ENCODE data around the gene SLCO3A1.

The SLCO3A1 gene

DNA sequence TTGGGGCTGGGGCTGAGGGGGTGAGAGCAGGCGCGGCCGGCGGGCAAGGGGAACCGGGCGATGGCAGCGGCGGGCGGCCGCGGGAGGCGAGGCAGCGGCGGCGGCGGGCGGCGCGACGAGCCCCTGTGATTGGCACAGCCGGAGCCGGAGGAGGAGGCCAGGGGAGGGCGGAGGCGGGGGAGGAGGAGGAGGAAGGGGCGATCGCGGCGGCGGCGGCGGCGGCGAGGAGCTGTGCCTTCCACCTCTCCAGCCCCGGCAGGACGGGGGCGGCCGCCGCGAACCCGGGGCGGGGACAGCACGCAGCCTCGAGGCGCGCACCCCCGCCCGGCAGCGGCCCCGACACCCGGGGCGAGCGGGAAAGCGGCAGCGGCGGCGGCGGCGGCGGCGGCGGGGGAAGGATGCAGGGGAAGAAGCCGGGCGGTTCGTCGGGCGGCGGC is at the start of gene SLCO3A1:
Gene SLCO3A1, plus strand, starts transcription at position 198 of the 437 bp plus-strand sequence.
- peak; percentile 71 to 84 for DNase-seq

DNA sequence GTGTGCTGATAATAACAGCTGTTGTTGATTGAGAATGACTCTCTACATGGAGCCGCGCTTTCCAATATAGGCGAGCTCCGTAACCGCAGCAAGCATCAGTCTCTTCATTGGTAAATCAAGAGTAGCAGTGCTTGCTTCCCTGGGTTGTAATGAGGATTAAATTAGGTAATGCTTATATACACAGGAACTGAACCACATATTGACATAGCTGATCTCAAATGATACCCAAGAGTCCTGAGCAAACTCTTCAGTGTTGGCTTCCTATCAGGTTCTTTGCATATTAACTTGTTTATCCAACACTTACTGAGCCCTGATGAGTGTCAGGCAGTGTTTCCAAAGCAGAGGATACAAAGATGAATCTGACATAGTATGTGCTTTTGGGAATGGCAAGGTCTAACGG is 46.4 kb upstream of the SLCO3A1 start:
- no peak for DNase-seq

DNA sequence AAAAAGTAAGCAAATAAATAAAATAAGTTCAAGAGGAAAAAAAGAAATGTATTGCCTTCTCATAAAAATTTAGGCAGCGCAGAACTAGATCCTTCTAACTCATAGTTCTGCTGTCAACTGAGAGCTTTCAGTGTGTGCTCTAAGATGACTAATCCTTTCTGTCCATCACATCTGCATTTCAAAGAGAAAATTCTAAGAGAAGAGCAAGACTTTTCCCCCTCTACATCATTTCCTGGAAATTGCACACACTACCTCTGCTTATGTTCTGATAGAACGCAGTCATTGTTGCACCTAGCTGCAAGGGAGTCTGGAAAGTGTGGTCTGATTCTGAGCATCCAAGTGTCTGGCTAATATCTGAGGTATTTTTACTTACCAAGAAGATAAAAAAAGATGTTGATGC is 39.6 kb upstream of the SLCO3A1 start:
- DNase-seq, result no peak

DNA sequence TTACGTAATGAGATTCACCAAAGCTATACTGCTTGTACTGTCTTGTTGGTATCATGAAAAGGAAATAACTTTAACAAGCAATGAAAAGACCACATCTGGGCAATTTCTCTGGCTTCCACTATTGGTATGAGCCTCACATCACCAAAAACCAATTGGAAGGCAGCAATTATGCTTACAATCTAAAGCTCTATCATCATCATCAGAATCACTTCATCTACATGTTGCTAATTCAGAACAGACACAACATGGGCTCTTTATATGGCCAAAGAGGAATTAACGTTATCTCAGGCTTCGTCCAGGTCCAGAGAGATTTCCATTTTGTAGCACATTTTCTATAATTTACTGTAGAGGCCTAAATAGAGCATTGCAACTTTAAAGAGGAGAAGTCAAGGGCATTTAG is 36.6 kb upstream of the SLCO3A1 start:
- no peak for DNase-seq

DNA sequence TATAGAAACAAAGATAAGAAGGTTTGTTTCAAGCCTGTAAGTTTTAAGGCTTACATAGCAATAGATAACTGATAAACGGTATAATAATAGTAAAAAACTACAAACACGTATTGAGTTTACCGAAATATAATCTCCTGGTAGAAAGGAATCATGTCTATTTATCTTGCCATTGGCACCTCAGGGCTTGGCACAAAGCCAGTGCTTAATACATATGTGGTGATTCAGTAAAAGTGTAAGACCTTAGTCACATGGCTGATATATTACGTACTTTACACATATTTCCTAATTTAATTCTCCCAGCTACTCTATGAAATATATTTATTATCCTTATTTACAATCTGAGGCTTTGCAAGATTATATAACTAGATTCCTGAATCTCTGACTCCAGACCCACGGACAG is 32.0 kb upstream of the SLCO3A1 start:
- DNase-seq, result no peak

DNA sequence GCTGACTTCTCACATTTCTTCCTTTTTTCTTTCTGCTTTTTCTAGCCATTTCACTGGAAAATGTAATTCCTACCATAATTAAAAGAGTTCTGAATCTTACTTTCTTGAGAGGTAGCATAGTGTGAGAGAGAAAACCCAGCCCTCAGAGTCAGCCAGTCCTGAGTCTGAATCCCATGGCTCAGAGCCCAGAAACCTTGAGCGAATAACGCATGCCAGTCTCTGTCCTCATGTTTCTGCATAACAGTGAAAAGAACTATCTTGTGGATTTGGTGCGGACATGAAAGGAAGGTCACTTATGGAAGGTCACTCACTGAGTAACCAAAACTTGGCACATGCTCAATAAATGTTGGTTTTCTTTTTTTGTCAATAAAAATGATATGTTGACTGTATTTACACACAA is 29.3 kb upstream of the SLCO3A1 start:
- no peak for DNase-seq

DNA sequence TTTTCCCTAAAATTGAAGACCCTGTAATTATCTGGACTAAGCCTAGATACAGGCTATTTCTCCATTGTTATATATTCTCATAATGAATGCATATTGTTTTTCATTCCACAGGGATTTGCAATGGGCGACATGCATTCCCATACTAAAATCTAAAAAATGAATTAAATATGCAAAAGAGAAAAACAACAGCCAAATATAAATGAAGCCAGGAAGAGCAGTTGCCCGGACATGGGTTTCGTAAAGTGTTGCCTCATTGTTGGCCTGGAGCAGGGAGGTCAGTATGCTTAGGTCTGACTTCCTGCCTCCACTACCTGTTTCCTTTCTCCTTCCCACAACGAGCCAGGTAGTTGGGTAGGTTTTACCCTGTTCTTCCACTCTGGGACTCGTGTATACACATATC is 27.1 kb upstream of the SLCO3A1 start:
- DNase-seq, result no peak

DNA sequence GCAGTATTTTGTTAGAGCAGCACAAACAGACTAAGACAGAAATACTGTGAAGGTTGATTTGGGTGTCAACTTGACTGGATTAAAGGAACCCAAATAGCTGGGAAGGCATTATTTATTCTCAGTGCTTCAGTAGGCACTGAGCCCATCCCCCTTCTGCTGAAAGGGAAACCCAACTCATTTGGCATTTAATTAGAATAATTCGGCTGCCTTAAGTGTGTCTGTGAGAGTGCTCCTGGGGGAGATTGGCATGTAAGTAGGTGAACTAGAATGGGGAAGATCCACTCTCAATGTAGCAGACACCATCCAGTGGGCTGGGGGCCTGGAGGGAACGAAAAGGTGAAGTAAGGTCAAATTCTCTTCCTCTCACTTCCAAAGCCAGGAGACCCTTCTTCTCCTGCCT is 20.5 kb upstream of the SLCO3A1 start:
- DNase-seq, result no peak

DNA sequence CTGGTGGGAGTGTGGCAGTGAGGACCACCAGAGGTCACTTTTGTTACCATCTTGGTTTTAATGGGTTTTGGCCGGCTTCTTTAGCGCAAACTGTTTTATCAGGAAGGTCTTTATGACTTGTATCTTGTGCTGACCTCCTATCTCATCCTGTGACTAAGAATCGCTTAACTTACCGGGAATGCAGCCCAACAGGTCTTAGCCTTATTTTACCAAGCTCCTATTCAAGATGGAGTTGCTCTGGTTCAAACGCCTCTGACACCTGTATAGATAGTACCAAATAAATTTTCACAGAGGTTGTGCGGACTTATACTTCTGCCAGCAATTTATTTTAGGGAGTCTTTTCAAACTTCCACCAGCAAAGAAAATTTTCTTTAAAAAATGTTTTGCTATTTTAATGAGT is 13.6 kb upstream of the SLCO3A1 start:
- DNase-seq, result no peak

DNA sequence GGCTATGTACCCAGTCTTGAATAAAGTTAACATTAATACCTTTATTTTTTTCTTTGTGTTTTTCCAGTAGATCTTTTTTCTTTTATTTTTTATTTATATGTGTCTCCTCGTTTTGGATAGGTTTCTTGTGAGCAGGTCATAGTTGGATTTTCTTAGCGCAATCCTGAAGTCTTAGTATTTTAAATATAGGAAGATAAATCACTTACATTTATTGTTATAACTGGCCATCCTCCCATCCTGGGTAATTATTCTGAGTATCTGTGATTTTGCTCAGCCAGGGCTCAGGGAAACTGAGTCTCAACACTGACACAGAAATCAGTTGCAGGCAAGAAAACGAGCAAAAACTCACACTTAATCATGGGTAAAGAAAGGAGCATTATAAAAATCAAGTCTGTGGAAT is 11.6 kb upstream of the SLCO3A1 start:
- DNase-seq, result no peak

DNA sequence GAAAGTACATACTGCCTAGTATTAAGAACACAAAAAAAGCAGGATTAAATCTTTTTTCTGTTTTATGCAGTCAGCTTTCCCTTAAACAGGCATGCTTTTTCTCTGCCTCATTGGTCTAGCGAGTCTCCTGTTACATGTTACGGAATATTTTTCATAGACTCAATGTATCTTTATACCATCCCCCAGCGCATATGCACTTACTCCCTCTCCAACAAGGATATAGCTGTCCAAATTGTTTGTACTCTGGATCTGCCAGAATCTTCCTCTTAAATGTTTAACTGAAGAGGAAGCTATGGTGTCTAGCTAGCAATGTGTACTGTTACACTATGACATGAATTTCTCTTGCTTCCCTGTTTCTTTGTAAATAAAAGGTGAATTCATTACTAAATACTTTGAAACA is 9.2 kb upstream of the SLCO3A1 start:
- no peak for DNase-seq

DNA sequence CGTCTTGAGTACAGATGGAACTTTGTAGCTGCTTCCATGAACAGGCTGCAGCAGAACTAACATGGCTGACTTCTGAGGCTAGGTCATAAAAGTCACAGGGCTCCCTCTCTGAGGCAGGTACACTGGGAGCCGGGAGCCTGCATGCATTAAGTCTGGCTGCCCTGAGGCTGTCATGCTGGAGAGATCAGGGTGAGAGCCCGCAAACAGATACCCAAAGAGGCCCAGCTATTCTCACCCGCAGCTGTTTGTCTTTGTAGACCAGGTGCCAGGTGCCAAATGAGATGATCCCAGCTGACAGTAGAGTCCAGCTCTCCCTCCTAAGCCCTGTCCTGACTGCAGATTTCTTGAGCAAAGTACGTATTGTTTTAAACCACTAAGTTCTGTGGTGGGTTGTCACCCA is 8.6 kb upstream of the SLCO3A1 start:
- DNase-seq, result no peak

DNA sequence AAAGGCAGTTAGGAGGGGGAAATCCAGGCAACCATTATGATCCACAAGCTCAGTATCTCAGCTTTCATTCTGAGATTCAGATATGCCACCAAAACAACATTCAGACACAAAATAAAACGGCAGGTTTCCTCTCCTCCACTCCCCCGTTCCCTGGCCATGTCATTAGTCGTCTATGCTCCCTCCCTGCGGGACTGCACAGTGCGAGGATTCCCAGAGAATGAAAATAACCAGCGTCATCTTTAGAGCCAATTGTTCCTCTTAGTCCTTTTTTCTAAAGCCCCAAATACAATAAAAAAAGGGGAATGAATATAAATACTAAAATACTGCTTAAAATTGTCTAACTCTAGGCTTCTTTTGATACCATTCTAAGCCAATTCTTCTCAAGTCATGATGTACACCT is 7.8 kb upstream of the SLCO3A1 start:
- DNase-seq, result no peak

DNA sequence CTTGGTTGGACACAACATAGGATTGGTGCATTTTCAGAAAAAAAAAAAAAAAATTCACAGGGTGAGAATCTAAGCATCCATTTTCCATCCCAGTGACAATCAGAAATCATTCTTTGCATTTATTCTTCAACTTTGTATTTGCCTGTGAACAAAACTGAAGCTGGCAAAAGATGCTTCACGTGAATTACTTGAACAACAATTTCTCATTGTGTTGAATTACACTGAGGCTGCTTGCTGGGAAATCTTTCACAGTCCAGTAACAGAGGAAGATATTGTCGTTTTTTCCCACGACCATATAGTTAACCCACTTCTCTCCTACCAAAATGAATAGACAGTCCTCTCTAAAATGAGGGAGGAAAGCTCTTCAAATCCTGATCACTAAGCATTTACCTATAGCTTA is 4.3 kb upstream of the SLCO3A1 start:
- DNase-seq, result no peak

DNA sequence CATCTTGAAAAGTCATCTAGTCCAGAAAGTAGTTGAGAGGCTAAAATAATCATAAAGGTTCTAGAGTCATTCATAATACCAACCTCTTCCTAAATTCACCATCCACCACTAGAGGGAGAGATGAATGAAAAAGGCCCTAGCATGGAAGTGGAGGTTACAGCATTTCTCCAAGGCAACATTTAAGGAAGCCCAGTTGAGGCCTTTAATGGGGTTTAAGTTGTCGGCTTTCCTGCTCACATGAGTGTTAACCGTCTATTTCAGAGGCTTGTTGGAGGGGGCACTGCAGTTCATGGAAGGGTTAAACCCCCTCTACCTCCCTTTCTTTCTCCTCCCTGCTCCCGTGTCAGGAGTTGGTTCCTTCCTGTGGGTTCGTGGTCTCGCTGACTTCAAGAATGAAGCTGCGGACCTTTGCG is 3.8 kb upstream of the SLCO3A1 start:
- no peak for DNase-seq

DNA sequence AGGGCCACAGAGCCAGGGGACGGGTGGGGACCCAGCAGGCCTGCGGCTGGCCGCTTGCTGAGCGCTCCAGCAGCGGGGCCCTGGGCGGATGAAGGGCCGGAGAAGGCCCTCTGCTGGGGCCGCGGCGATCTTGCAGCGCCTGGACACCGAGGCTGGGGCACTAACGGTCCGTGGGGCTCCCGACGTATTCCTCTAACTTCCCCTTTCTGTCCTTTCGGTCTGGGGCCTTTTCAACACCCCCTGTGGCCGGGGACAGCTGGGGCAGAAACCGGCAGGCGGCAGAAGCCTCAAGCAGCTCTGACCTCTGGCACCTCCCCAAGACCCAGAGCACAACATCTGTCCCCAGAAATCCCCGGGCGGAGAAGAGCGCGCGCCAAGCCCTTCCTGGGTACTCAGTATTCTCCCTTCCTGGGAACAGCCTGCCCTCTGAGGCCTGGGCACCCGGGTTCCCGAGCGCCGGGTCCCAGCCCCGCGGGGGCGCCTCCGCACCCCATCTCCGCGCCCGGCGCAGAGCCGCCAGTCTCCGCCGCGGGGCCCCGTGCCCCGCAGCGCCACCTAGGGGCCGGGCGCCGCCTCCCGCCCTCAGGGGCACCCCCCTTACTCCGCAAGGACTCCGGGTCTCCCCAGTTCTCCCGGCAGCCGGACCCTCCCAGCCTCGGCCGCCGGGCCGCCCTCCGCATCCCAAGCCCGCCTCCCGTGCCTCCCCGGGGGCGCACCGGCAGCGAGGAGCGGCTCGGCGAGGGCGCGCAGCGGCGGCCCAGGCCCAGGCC is 582 bp upstream of the SLCO3A1 start:
- DNase-seq, result peak; percentile 62 to 71

DNA sequence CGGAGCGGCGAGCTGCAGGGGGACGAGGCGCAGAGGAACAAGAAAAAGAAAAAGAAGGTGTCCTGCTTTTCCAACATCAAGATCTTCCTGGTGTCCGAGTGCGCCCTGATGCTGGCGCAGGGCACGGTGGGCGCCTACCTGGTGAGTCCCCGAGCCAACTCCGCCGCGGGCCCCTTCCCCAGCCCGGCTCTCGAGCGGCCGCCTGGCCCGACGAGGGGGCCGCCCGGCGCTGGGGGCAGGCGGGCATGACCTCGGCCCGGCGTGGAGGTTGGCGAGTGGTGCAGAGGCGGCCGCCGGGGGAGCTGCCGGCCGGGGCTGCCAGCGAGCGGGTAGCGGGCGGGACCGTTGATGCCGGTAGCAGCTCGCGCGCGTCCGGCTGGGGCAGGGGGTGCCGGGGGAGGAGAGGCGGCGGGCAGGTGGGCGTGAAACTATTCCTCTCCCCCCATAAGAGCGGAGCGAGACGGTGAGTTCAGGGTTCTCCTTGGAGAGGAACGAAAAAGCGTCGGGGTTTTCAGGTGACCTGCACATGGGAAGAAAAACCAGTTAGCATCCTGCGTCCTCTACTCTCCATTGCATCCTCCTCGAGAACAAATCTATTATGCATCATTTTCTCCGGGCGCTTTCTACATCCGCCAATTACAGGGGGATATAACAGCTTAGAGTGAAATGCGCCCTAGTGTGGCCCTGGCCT is 585 bp downstream of the SLCO3A1 start:
- DNase-seq, result peak; percentile 32 to 35

DNA sequence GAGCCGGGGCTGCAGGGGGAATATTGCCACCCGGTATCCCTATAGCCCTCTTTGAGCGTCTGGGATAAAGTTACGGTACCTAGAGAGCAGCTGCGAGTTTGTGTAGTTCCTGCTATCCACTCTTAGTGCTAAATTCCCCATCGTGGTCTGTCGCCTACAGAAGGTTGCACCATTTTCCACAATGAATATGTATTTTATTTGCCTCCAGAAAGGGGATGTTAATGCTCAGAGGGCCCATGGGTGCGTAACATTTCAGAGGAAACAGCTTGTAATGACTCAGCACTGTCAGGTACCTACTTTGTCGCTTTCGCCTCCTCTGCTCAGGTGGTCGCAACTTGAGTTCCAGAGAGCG is 1.1 kb downstream of the SLCO3A1 start:
- peak in 1 of 2 experiments; percentile 59 for DNase-seq

DNA sequence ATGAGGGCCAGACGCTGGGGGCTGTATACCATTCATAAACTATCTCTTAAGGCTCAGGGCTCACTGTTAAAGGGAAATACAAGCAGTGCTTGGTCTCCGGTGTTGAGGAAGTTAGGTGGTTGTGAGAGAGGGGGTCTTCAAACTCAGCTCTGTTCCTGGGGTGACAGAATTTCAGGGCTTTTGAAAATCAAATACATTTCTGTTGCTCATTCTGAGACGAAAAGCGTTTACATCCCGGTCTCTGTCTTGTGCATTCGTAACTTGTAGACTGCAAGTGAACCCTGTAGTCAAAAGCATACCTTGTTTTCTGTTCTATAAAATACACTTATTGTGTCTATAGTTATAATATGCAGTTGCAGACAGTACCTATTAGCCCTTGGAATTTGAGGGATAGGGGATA is 1.7 kb downstream of the SLCO3A1 start:
- no peak for DNase-seq

DNA sequence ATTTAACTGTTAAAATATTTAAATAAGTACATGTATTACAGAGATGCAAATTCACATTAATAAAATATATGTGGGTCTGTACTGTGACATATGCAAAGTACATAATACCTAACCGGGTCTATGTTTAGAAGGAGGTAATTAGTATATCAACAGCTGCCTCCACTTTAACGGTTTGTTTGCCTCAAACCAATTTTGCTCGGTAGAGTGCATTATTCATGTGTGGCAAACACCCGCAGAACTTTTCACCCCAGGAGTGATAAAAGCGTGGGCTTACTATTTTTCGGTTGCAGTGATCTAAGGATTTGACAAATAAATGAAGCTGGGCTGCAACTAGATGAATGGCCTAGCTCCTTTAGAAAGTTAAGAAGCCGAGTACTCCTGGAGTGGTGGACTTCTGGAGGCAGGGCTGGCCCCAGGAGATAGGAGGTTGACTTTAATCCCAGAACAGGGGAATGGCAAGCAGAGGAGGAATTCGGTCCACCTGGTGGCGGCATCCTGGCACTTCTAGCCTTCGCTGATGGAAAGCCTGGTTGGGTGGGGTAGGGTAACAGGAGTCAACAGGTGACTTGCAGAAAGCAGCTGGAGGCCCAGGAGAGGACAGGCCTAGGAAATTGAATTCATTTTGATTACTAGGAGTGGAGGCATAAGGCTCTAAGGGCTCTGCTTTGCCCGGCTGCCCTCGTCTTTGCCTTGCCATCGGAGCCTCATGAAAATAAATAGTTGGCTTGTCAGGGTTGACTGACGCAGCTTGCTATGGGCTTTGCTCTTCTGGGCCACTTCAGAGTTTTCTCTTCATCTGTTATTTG is 2.4 kb downstream of the SLCO3A1 start:
- DNase-seq, result no peak

DNA sequence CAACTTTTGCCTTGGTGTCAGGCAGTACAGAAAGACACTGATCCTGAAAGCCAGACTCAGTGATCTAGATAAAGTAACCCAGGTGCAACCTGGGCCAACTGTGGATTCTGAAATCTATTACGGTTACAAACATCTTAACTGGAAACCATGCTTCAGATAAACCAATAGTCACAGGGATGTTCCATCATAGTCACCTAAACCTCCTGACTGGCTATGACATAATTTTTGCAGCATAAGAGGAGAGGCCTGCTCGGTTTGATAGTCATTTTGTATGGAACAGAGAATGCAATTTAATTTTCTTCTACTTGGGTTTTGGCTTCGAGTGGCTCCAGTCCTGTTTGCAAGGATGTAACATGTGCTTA is 3.7 kb downstream of the SLCO3A1 start:
- DNase-seq, result no peak

DNA sequence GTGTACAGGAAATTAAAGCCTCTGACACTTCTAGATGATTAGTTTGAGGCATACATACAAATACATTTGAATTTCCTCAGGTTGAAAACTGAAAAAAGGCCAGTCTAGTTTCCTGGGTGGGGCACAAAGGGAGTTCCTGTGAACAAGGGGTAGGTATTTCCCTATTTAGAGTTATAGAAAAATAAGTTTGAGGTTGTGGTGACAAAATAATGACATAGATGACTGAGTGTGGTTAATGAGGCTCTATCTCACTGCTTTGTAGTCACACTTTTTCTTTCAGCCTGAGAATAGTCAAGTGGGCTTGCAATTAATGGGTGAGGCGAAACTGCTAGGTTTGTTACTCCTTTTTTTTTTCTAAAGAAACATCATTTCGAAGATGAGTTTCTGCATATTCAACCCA is 4.3 kb downstream of the SLCO3A1 start:
- DNase-seq, result peak in 1 of 2 experiments; percentile 46

DNA sequence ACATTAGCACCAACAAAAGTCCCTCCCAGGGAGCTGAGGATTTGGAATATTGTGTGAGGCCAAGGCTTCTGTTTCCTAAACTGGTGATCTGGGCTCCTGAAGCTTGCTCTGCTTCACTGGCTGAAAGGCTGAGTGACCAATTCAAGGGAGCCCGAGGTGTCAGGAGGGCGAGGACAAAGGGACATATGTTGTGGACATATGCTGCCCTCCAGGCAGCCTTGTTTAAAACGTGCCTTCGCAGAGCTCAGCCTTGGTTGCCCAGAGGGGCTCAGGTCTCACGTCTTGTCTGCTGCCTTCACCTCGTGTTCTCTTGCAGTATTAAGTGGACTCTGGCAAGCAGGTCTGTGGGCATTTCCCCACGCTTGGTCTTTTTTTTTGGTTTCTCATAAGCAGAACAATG is 7.0 kb downstream of the SLCO3A1 start:
- no peak for DNase-seq

DNA sequence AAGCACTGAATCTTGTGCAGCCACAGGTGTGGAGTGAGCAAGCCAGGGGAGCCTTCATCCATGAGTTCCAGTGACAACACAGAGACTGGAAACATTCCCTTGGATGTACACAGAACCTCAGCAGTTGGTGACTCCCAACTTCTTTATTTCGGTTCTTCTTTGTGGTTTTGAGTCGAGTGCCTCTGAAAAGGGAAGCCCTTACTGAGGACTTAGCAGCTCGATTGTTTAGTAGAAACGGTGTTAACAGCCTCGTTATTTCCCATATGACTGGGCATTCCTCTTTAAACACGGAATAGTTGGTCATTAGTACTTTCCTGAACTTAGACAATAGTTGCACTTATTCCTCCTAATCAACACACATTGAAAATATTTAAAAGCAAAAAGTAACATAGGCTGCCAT is 7.7 kb downstream of the SLCO3A1 start:
- DNase-seq, result no peak

Data from stimulated activated CD4-positive, alpha-beta T cell treated with anti-CD3 and anti-CD28 coated beads, Interleukin-4, amount 100 ng/mL, for 4 hours (primary cell).